HepG2 (cell line): ENCODE results near the gene BSN. TPM values are rescaled to one million over a fixed set of nuclear protein-coding genes. Genes with fewer than 3 reads are reported as not detected.
A peak's percentile ranks its signal among the peaks of the same experiment; 100 is the strongest.

Source experiments
- AGO2 ChIP-seq: fragments of 200-400 bp; formaldehyde crosslinking; optimal IDR thresholded peaks from 2 replicates; pipeline ENCODE3; 2017; ENCODE audit warnings: mild to moderate bottlenecking, low read depth, low read length, moderate library complexity
- CCAR2 ChIP-seq: fragments of 200-400 bp; formaldehyde crosslinking; optimal IDR thresholded peaks from 2 replicates; pipeline ENCODE3; 2018; ENCODE audit warnings: low read depth, mild to moderate bottlenecking, low read length, moderate library complexity
- ETV5 ChIP-seq: IDR thresholded peaks from 2 replicates; pipeline ENCODE4 v1.6.1; 2018; ENCODE audit warnings: missing biosample characterization, missing genetic modification reagents, inconsistent platforms, borderline replicate concordance
- GATAD1 ChIP-seq: IDR thresholded peaks from 2 replicates; pipeline ENCODE4 v1.6.1; 2016; ENCODE audit warnings: missing genetic modification reagents, missing compliant biosample characterization
- HDAC2 ChIP-seq: sonication (generic); formaldehyde crosslinking; IDR thresholded peaks from 2 replicates; pipeline ENCODE4 v1.4.0; 2020; ENCODE audit warnings: missing genetic modification reagents
- HOXA5 ChIP-seq: sonication (generic); formaldehyde crosslinking; IDR thresholded peaks from 2 replicates; pipeline ENCODE4 v1.4.0; 2020; ENCODE audit warnings: missing genetic modification reagents
- KDM5B ChIP-seq: sonication (generic); formaldehyde crosslinking; IDR thresholded peaks from 2 replicates; pipeline ENCODE4 v1.4.0; 2020; ENCODE audit warnings: missing genetic modification reagents, mild to moderate bottlenecking, borderline replicate concordance
- MEF2D ChIP-seq: sonication (generic); formaldehyde crosslinking; IDR thresholded peaks from 2 replicates; pipeline ENCODE4 v1.5.1; 2020; ENCODE audit warnings: mild to moderate bottlenecking, missing genetic modification reagents
- PAWR ChIP-seq: sonication (generic); formaldehyde crosslinking; IDR thresholded peaks from 2 replicates; pipeline ENCODE4 v1.4.0; 2020; ENCODE audit warnings: missing genetic modification reagents, mild to moderate bottlenecking, borderline replicate concordance
- RXRB ChIP-seq: IDR thresholded peaks from 2 replicates; pipeline ENCODE4 v1.6.1; 2016; ENCODE audit warnings: borderline replicate concordance, missing genetic modification reagents, missing compliant biosample characterization
- SIN3B ChIP-seq: fragments of 150-350 bp; IDR thresholded peaks from 2 replicates; pipeline ENCODE4 v1.6.1; 2014; ENCODE audit warnings: low read length
- YY1 ChIP-seq: IDR thresholded peaks from 2 replicates; pipeline ENCODE4 v1.6.1; 2011; ENCODE audit warnings: low read length, low read depth, moderate library complexity, mild to moderate bottlenecking; ENCODE audit not compliant: insufficient read depth, insufficient replicate concordance
- ZC3H13 ChIP-seq: sonication (generic); formaldehyde crosslinking; IDR thresholded peaks from 2 replicates; pipeline ENCODE4 v1.8.1; 2023; ENCODE audit warnings: mild to moderate bottlenecking, missing genetic modification reagents, moderate library complexity
- ZMYM4 ChIP-seq: sonication (generic); formaldehyde crosslinking; IDR thresholded peaks from 2 replicates; pipeline ENCODE4 v1.8.1; 2023; ENCODE audit warnings: mild to moderate bottlenecking, missing genetic modification reagents
- ZNF274 ChIP-seq: sonication (generic); formaldehyde crosslinking; IDR thresholded peaks from 2 replicates; pipeline ENCODE4 v1.5.1; 2020; ENCODE audit warnings: mild to moderate bottlenecking, missing genetic modification reagents
- ZNF350 ChIP-seq: sonication (generic); formaldehyde crosslinking; IDR thresholded peaks from 2 replicates; pipeline ENCODE4 v1.4.0; 2020; ENCODE audit warnings: mild to moderate bottlenecking, low read depth, missing genetic modification reagents, borderline replicate concordance
- ZNF547 ChIP-seq: sonication (generic); formaldehyde crosslinking; IDR thresholded peaks from 2 replicates; pipeline ENCODE4 v1.5.1; 2020; ENCODE audit warnings: mild to moderate bottlenecking, missing genetic modification reagents
- ZNF556 ChIP-seq: sonication (generic); formaldehyde crosslinking; IDR thresholded peaks from 2 replicates; pipeline ENCODE4 v1.4.0; 2020; ENCODE audit warnings: mild to moderate bottlenecking, missing genetic modification reagents, borderline replicate concordance
- ZNF790 ChIP-seq: sonication (generic); formaldehyde crosslinking; IDR thresholded peaks from 2 replicates; pipeline ENCODE4 v1.8.0; 2022; ENCODE audit warnings: missing genetic modification reagents, mild to moderate bottlenecking, borderline replicate concordance
- ZNF841 ChIP-seq: sonication (generic); formaldehyde crosslinking; IDR thresholded peaks from 2 replicates; pipeline ENCODE4 v1.8.1; 2023; ENCODE audit warnings: missing genetic modification reagents, borderline replicate concordance
- ZNF891 ChIP-seq: sonication (generic); formaldehyde crosslinking; IDR thresholded peaks from 2 replicates; pipeline ENCODE4 v1.5.0; 2020; ENCODE audit warnings: mild to moderate bottlenecking, missing genetic modification reagents
- polyA plus RNA-seq, 8 experiments: library from polyadenylated mRNA; depleted of rRNA in 3 of 8; stranded (reverse) in 7 of 8; unstranded in 1 of 8; fragments of >200 nt; fragmentation: Illumina TruSeq in 4 of 8; extraction: Trizol in 4 of 8; gene quantifications; 2 replicates each; pipeline versions ENCODE4 v1.2.1 to v1.2.3, GENCODE V29; 2011 to 2016; ENCODE audit warnings: low read depth in 4 of 8, missing spikeins in 1 of 8, mixed read lengths in 1 of 8; ENCODE audit not compliant: insufficient read depth in 1 of 8
- total RNA-seq, 5 experiments: library from RNA; depleted of rRNA; stranded (reverse); fragments of >200 nt; fragmentation: Illumina TruSeq; extraction: Trizol; gene quantifications; 2 replicates each; pipeline ENCODE4 v1.2.3, GENCODE V29; 2016; ENCODE audit warnings: low read depth in 1 of 5
- TF ChIP-seq, protein P1 (sequence below): sonication (generic); formaldehyde crosslinking; conservative IDR thresholded peaks from 2 replicates; pipeline ENCODE4 v1.4.0; 2020; ENCODE audit warnings: mild to moderate bottlenecking, missing genetic modification reagents, moderate library complexity
- TF ChIP-seq, protein P2 (sequence below): sonication (generic); formaldehyde crosslinking; conservative IDR thresholded peaks from 2 replicates; pipeline ENCODE4 v1.5.0; 2020; ENCODE audit warnings: missing genetic modification reagents
- TF ChIP-seq, protein P3 (sequence below): sonication (generic); formaldehyde crosslinking; IDR thresholded peaks from 2 replicates; pipeline ENCODE4 v1.8.1; 2023; ENCODE audit warnings: missing genetic modification reagents, mild to moderate bottlenecking, borderline replicate concordance

Gene BSN
- total and polyA plus RNA-seq, 2 of the 13 experiments (the other 11 are each of a cell fraction or from before 2014, with no cell fraction given): 0.42 to 0.86 TPM

DNA sequence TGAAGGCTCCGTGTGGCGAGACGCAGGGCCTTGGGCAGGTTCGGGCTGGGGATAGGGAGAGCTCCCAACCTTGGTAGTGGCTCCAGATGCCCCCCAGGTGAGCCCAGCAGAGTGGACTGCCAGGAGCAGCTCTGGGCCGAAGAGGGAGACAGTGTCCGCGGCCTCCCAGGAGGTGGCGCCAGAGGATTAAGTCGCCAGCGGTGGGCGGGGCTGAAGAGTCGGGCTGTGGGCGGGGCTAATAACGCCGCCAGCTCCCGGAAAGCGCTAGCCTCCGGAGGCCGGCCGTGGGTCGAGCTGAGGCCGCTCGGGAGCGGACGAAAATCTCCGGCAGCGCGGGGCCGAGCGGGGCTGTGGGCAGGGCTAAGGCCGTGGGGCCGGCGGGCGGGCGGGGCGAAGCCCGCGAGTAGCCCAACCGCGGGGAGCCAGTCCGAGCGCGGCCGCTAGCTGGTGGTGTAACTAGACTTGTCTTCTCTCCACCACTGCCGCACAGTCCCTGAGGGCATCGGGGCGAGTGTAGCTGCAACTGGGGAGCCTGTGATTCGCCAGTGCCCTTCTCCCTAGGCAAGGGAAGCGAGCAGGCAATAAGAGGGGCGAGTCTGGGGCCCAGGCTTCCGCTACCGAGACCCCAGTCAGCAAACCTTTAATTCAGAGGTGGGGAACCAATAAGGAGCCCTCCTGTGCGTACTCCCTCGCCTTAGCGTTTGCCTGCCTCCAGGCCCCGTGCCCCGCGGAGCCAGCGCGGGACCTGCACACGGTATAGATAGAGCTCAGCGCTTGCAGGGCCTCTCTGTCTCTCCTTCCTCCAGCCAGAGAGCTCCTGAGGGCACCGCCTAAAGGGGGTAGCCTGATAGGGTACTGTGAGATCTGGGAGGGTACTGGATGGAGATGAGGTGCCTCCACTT is 14.4 kb upstream of the BSN start (continued):
- TF ChIP-seq, protein P1, sequence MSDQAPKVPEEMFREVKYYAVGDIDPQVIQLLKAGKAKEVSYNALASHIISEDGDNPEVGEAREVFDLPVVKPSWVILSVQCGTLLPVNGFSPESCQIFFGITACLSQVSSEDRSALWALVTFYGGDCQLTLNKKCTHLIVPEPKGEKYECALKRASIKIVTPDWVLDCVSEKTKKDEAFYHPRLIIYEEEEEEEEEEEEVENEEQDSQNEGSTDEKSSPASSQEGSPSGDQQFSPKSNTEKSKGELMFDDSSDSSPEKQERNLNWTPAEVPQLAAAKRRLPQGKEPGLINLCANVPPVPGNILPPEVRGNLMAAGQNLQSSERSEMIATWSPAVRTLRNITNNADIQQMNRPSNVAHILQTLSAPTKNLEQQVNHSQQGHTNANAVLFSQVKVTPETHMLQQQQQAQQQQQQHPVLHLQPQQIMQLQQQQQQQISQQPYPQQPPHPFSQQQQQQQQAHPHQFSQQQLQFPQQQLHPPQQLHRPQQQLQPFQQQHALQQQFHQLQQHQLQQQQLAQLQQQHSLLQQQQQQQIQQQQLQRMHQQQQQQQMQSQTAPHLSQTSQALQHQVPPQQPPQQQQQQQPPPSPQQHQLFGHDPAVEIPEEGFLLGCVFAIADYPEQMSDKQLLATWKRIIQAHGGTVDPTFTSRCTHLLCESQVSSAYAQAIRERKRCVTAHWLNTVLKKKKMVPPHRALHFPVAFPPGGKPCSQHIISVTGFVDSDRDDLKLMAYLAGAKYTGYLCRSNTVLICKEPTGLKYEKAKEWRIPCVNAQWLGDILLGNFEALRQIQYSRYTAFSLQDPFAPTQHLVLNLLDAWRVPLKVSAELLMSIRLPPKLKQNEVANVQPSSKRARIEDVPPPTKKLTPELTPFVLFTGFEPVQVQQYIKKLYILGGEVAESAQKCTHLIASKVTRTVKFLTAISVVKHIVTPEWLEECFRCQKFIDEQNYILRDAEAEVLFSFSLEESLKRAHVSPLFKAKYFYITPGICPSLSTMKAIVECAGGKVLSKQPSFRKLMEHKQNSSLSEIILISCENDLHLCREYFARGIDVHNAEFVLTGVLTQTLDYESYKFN: peak; percentile 59
- TF ChIP-seq ZNF891 (CRISPR knock-in tag) (peak; percentile 59; the same call in 1 of the 2 replicates), ZNF841 (CRISPR knock-in tag) (no peak), ZMYM4 (CRISPR knock-in tag) (peak; percentile 50; the same call in 1 of the 2 replicates), ZNF274 (CRISPR knock-in tag) (peak; percentile 5; the same call in 1 of the 2 replicates), ETV5 (CRISPR knock-in tag) (no peak; the same call in 1 of the 2 replicates), KDM5B (peak; percentile 48; the same call in 1 of the 2 replicates), ZNF350 (CRISPR knock-in tag) (peak; percentile 12; the same call in 1 of the 2 replicates), AGO2 (no peak), ZNF790 (peak; percentile 27; the same call in 1 of the 2 replicates), PAWR (no peak), RXRB (CRISPR knock-in tag) (peak; percentile 14; the same call in 1 of the 2 replicates), ZC3H13 (CRISPR knock-in tag) (no peak), GATAD1 (CRISPR knock-in tag) (peak; percentile 23; the same call in 1 of the 2 replicates), MEF2D (peak; percentile 21), YY1 (peak; percentile 26), HDAC2 (CRISPR knock-in tag) (0 out of 2 replicates have a peak, but pooled peaks have one; percentile 13), SIN3B (no peak), HOXA5 (CRISPR knock-in tag) (peak; percentile 40), ZNF556 (CRISPR knock-in tag) (0 out of 2 replicates have a peak, but pooled peaks have one; percentile 15), CCAR2 (no peak), ZNF547 (0 out of 2 replicates have a peak, but pooled peaks have one; percentile 39)
- TF ChIP-seq, protein P2, sequence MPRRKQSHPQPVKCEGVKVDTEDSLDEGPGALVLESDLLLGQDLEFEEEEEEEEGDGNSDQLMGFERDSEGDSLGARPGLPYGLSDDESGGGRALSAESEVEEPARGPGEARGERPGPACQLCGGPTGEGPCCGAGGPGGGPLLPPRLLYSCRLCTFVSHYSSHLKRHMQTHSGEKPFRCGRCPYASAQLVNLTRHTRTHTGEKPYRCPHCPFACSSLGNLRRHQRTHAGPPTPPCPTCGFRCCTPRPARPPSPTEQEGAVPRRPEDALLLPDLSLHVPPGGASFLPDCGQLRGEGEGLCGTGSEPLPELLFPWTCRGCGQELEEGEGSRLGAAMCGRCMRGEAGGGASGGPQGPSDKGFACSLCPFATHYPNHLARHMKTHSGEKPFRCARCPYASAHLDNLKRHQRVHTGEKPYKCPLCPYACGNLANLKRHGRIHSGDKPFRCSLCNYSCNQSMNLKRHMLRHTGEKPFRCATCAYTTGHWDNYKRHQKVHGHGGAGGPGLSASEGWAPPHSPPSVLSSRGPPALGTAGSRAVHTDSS (CRISPR knock-in tag): 0 out of 2 replicates have a peak, but pooled peaks have one; percentile 42
- TF ChIP-seq, protein P3, sequence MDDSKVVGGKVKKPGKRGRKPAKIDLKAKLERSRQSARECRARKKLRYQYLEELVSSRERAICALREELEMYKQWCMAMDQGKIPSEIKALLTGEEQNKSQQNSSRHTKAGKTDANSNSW: no peak
